ENCODE measurements around the gene EHHADH. TPM values are rescaled to one million over a fixed set of nuclear protein-coding genes. Genes with fewer than 3 reads are reported as not detected.
"Not testable (repeated sequence)": the region's sequence is repeated elsewhere in the genome, so short reads cannot be mapped to it uniquely, and the experiment has no call there.

The EHHADH gene
- total RNA-seq, 1 donor from 2014 or later: 3.6 TPM

GRCh38 chr3:185253133-185253532, 716 bp downstream of the EHHADH start:
- not testable (repeated sequence) for DNase-seq (ENCODE audit: low read depth)

GRCh38 chr3:185251272-185251671, 2.6 kb downstream of the EHHADH start:
- DNase-seq (ENCODE audit: low read depth): no peak

- no peak for DNase-seq (ENCODE audit: low read depth)
Observed at GRCh38 chr3:185250653-185251052, 3.2 kb downstream of the EHHADH start.

GRCh38 chr3:185250247-185250646, 3.6 kb downstream of the EHHADH start:
- peak; percentile 18 for DNase-seq (ENCODE audit: low read depth)

- DNase-seq (ENCODE audit: low read depth): no peak
Observed at GRCh38 chr3:185242642-185243041, 11.2 kb downstream of the EHHADH start.

- no peak for DNase-seq (ENCODE audit: low read depth)
Observed at GRCh38 chr3:185236969-185237368, 16.9 kb downstream of the EHHADH start.

- DNase-seq (ENCODE audit: low read depth): no peak
Observed at GRCh38 chr3:185233328-185233727, 20.5 kb downstream of the EHHADH start.

- DNase-seq (ENCODE audit: low read depth): not testable (repeated sequence)
Observed at GRCh38 chr3:185226526-185226925, 27.3 kb downstream of the EHHADH start.

- DNase-seq (ENCODE audit: low read depth): no peak
Observed at GRCh38 chr3:185225523-185225922, 28.3 kb downstream of the EHHADH start.

GRCh38 chr3:185225080-185225479, 28.8 kb downstream of the EHHADH start:
- no peak for DNase-seq (ENCODE audit: low read depth)

- DNase-seq (ENCODE audit: low read depth): no peak
Observed at GRCh38 chr3:185221203-185221602, 32.6 kb downstream of the EHHADH start.

GRCh38 chr3:185216607-185216958, 37.3 kb downstream of the EHHADH start:
- DNase-seq (ENCODE audit: low read depth): peak; percentile 43

- DNase-seq (ENCODE audit: low read depth): peak; percentile 35
Observed at GRCh38 chr3:185215873-185216606, 37.8 kb downstream of the EHHADH start.

GRCh38 chr3:185212559-185212958, 41.3 kb downstream of the EHHADH start:
- DNase-seq (ENCODE audit: low read depth): no peak

- DNase-seq (ENCODE audit: low read depth): no peak
Observed at GRCh38 chr3:185212086-185212485, 41.8 kb downstream of the EHHADH start.

- no peak for DNase-seq (ENCODE audit: low read depth)
Observed at GRCh38 chr3:185210621-185211142, 43.2 kb downstream of the EHHADH start.

- no peak for DNase-seq (ENCODE audit: low read depth)
Observed at GRCh38 chr3:185208823-185209222, 45.0 kb downstream of the EHHADH start.

GRCh38 chr3:185207931-185208746, 45.7 kb downstream of the EHHADH start:
- DNase-seq (ENCODE audit: low read depth): peak; percentile 59

- no peak for DNase-seq (ENCODE audit: low read depth)
Observed at GRCh38 chr3:185207481-185207880, 46.4 kb downstream of the EHHADH start.

GRCh38 chr3:185205865-185206264, 48.0 kb downstream of the EHHADH start:
- DNase-seq (ENCODE audit: low read depth): no peak

GRCh38 chr3:185204894-185205293, 49.0 kb downstream of the EHHADH start:
- DNase-seq (ENCODE audit: low read depth): no peak

- peak; percentile 65 for DNase-seq (ENCODE audit: low read depth)
Observed at GRCh38 chr3:185200639-185201038, 53.2 kb downstream of the EHHADH start.
